HG02678 (cell line): ENCODE results near the gene SCTR.
A peak's percentile ranks its signal among the peaks of the same experiment; 100 is the strongest.

Experiments used
- ATAC-seq: cut with Tn5 transposase; IDR thresholded peaks from one replicate; pipeline ENCODE4 v1.9.1; 2021; ENCODE audit warnings: mild to moderate bottlenecking, moderate library complexity; ENCODE audit not compliant: unreplicated experiment

The SCTR gene

GRCh38 chr2:119488245-119489214, 35.8 kb downstream of the SCTR start:
- peak; percentile 9 for ATAC-seq

GRCh38 chr2:119487434-119488244, 36.6 kb downstream of the SCTR start:
- peak; percentile 91 for ATAC-seq

- ATAC-seq, result no peak
Measured at GRCh38 chr2:119486886-119487285, 37.4 kb downstream of the SCTR start.

GRCh38 chr2:119486196-119486827, 38.0 kb downstream of the SCTR start:
- no peak for ATAC-seq

GRCh38 chr2:119485336-119486110, 38.8 kb downstream of the SCTR start:
- no peak for ATAC-seq

GRCh38 chr2:119484834-119485233, 39.4 kb downstream of the SCTR start:
- ATAC-seq, result no peak

GRCh38 chr2:119483896-119484718, 40.2 kb downstream of the SCTR start:
- ATAC-seq, result no peak

- ATAC-seq, result no peak
Measured at GRCh38 chr2:119483395-119483753, 40.9 kb downstream of the SCTR start.

- no peak for ATAC-seq
Measured at GRCh38 chr2:119482481-119483394, 41.5 kb downstream of the SCTR start.

- no peak for ATAC-seq
Measured at GRCh38 chr2:119481501-119482455, 42.5 kb downstream of the SCTR start.

- no peak for ATAC-seq
Measured at GRCh38 chr2:119480718-119481142, 43.6 kb downstream of the SCTR start.

- no peak for ATAC-seq
Measured at GRCh38 chr2:119480184-119480583, 44.1 kb downstream of the SCTR start.

- no peak for ATAC-seq
Measured at GRCh38 chr2:119478978-119479295, 45.3 kb downstream of the SCTR start.

- ATAC-seq, result no peak
Measured at GRCh38 chr2:119478188-119478977, 45.9 kb downstream of the SCTR start.

GRCh38 chr2:119477113-119477505, 47.2 kb downstream of the SCTR start:
- ATAC-seq, result no peak

- peak; percentile 76 for ATAC-seq
Measured at GRCh38 chr2:119476301-119477112, 47.8 kb downstream of the SCTR start.
